ENCODE measurements around the gene NLGN1.

Gene NLGN1

GRCh38 chr3:173599673-173600072, 202.1 kb downstream of the NLGN1 start:
- no peak for DNase-seq
- in situ Hi-C loops (cut with HindIII; ENCODE audit: low pct_ligation_motif_present, low pct_unique_long_range_greater_than_20kb, low sequenced_read_pairs): no loop called here

- in situ Hi-C loops (cut with HindIII; ENCODE audit: low pct_ligation_motif_present, low pct_unique_long_range_greater_than_20kb, low sequenced_read_pairs): no loop called here
- DNase-seq: no peak
Measured at GRCh38 chr3:173614522-173614921, 217.0 kb downstream of the NLGN1 start.

GRCh38 chr3:173615661-173616060, 218.1 kb downstream of the NLGN1 start:
- in situ Hi-C loops (cut with HindIII; ENCODE audit: low pct_ligation_motif_present, low pct_unique_long_range_greater_than_20kb, low sequenced_read_pairs): no loop called here
- no peak for DNase-seq

GRCh38 chr3:173617490-173617889, 219.9 kb downstream of the NLGN1 start:
- DNase-seq: no peak

GRCh38 chr3:173618148-173618547, 220.6 kb downstream of the NLGN1 start:
- in situ Hi-C loops (cut with HindIII; ENCODE audit: low pct_ligation_motif_present, low pct_unique_long_range_greater_than_20kb, low sequenced_read_pairs): no loop called here
- no peak for DNase-seq

More at GRCh38 chr3:173617490-173617889, 219.9 kb downstream of the NLGN1 start:
- in situ Hi-C loops (cut with HindIII; ENCODE audit: low pct_ligation_motif_present, low pct_unique_long_range_greater_than_20kb, low sequenced_read_pairs): no loop called here

- in situ Hi-C loops (cut with HindIII; ENCODE audit: low pct_ligation_motif_present, low pct_unique_long_range_greater_than_20kb, low sequenced_read_pairs): no loop called here
- no peak for DNase-seq
Measured at GRCh38 chr3:173618703-173619102, 221.2 kb downstream of the NLGN1 start.

GRCh38 chr3:173622166-173622565, 224.6 kb downstream of the NLGN1 start:
- no peak for DNase-seq
- in situ Hi-C loops (cut with HindIII; ENCODE audit: low pct_ligation_motif_present, low pct_unique_long_range_greater_than_20kb, low sequenced_read_pairs): no loop called here

GRCh38 chr3:173624086-173624485, 226.5 kb downstream of the NLGN1 start:
- DNase-seq: peak; percentile 56
- in situ Hi-C loops (cut with HindIII; ENCODE audit: low pct_ligation_motif_present, low pct_unique_long_range_greater_than_20kb, low sequenced_read_pairs): no loop called here

GRCh38 chr3:173630849-173631248, 233.3 kb downstream of the NLGN1 start:
- in situ Hi-C loops (cut with HindIII; ENCODE audit: low pct_ligation_motif_present, low pct_unique_long_range_greater_than_20kb, low sequenced_read_pairs): no loop called here
- no peak for DNase-seq

- in situ Hi-C loops (cut with HindIII; ENCODE audit: low pct_ligation_motif_present, low pct_unique_long_range_greater_than_20kb, low sequenced_read_pairs): no loop called here
- DNase-seq: no peak
Measured at GRCh38 chr3:173632945-173633344, 235.4 kb downstream of the NLGN1 start.

GRCh38 chr3:173635826-173636225, 238.3 kb downstream of the NLGN1 start:
- DNase-seq: no peak

GRCh38 chr3:173639098-173639497, 241.6 kb downstream of the NLGN1 start:
- DNase-seq: no peak
- in situ Hi-C loops (cut with HindIII; ENCODE audit: low pct_ligation_motif_present, low pct_unique_long_range_greater_than_20kb, low sequenced_read_pairs): no loop called here

More at GRCh38 chr3:173635826-173636225, 238.3 kb downstream of the NLGN1 start:
- in situ Hi-C loops (cut with HindIII; ENCODE audit: low pct_ligation_motif_present, low pct_unique_long_range_greater_than_20kb, low sequenced_read_pairs): no loop called here

GRCh38 chr3:173641696-173642095, 244.2 kb downstream of the NLGN1 start:
- in situ Hi-C loops (cut with HindIII; ENCODE audit: low pct_ligation_motif_present, low pct_unique_long_range_greater_than_20kb, low sequenced_read_pairs): no loop called here
- DNase-seq: no peak

- in situ Hi-C loops (cut with HindIII; ENCODE audit: low pct_ligation_motif_present, low pct_unique_long_range_greater_than_20kb, low sequenced_read_pairs): no loop called here
- no peak for DNase-seq
Measured at GRCh38 chr3:173644086-173645082, 246.8 kb downstream of the NLGN1 start.

GRCh38 chr3:173650596-173650995, 253.1 kb downstream of the NLGN1 start:
- in situ Hi-C loops (cut with HindIII; ENCODE audit: low pct_ligation_motif_present, low pct_unique_long_range_greater_than_20kb, low sequenced_read_pairs): no loop called here
- no peak for DNase-seq

- in situ Hi-C loops (cut with HindIII; ENCODE audit: low pct_ligation_motif_present, low pct_unique_long_range_greater_than_20kb, low sequenced_read_pairs): no loop called here
- no peak for DNase-seq
Measured at GRCh38 chr3:173652093-173652492, 254.5 kb downstream of the NLGN1 start.

- no peak for DNase-seq
- in situ Hi-C loops (cut with HindIII; ENCODE audit: low pct_ligation_motif_present, low pct_unique_long_range_greater_than_20kb, low sequenced_read_pairs): no loop called here
Measured at GRCh38 chr3:173653781-173654180, 256.2 kb downstream of the NLGN1 start.

GRCh38 chr3:173659972-173660371, 262.4 kb downstream of the NLGN1 start:
- in situ Hi-C loops (cut with HindIII; ENCODE audit: low pct_ligation_motif_present, low pct_unique_long_range_greater_than_20kb, low sequenced_read_pairs): no loop called here
- DNase-seq: no peak

GRCh38 chr3:173660645-173661299, 263.2 kb downstream of the NLGN1 start:
- in situ Hi-C loops (cut with HindIII; ENCODE audit: low pct_ligation_motif_present, low pct_unique_long_range_greater_than_20kb, low sequenced_read_pairs): no loop called here

GRCh38 chr3:173663696-173664111, 266.2 kb downstream of the NLGN1 start:
- in situ Hi-C loops (cut with HindIII; ENCODE audit: low pct_ligation_motif_present, low pct_unique_long_range_greater_than_20kb, low sequenced_read_pairs): no loop called here
- DNase-seq: no peak

More at GRCh38 chr3:173660645-173661299, 263.2 kb downstream of the NLGN1 start:
- DNase-seq: peak; percentile 73
